ENCODE results near the gene B4GALNT4.

DNA sequence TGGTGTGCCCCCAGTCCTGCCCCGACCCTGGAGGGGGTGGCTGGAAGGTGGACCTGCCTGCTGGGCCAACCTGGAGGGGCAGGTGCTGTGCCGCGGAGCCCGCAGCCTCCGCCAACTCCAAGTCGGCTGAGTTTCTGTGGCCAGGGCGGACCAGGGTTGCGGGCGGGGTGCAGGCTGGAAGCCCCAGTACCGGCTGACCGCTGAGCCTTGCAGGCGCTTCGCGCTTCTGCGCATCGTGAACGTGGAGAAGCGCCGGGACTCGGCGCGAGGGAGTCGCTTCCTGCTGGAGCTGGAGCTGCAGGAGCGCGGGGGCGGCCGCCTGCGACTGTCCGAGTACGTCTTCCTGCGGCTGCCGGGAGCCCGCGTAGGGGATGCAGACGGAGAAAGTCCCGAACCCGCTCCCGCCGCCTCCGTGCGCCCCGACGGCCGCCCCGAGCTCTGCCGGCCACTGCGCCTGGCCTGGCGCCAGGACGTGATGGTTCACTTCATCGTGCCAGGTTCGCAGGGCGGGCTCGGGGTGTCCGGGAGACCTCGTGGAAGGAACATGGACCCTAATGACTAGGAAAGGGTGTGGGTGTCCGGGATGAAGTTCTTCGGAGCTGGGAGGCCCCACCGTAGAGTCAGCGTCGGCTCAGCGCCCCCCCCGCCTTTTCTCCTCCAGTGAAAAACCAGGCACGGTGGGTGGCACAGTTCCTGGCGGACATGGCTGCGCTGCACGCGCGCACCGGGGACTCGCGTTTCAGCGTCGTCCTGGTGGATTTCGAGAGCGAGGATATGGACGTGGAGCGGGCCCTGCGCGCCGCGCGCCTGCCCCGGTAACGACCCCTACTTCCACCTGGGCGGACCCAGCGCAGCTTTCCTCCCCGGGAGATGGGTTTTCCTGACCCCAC is 10.2 kb downstream of the B4GALNT4 start:
- TF ChIP-seq, protein P1, sequence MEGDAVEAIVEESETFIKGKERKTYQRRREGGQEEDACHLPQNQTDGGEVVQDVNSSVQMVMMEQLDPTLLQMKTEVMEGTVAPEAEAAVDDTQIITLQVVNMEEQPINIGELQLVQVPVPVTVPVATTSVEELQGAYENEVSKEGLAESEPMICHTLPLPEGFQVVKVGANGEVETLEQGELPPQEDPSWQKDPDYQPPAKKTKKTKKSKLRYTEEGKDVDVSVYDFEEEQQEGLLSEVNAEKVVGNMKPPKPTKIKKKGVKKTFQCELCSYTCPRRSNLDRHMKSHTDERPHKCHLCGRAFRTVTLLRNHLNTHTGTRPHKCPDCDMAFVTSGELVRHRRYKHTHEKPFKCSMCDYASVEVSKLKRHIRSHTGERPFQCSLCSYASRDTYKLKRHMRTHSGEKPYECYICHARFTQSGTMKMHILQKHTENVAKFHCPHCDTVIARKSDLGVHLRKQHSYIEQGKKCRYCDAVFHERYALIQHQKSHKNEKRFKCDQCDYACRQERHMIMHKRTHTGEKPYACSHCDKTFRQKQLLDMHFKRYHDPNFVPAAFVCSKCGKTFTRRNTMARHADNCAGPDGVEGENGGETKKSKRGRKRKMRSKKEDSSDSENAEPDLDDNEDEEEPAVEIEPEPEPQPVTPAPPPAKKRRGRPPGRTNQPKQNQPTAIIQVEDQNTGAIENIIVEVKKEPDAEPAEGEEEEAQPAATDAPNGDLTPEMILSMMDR (IDR thresholded peaks at IDR 0.05; ENCODE audit: low read length), result no peak
- TF ChIP-seq EZH2 (optimal IDR thresholded peaks at IDR 0.05; ENCODE audit: low read depth, low read length), result no peak
